ENCODE results near the gene STX7.
"Not testable (repeated sequence)": the region's sequence is repeated elsewhere in the genome, so short reads cannot be mapped to it uniquely, and the experiment has no call there.

Gene STX7, protein sequence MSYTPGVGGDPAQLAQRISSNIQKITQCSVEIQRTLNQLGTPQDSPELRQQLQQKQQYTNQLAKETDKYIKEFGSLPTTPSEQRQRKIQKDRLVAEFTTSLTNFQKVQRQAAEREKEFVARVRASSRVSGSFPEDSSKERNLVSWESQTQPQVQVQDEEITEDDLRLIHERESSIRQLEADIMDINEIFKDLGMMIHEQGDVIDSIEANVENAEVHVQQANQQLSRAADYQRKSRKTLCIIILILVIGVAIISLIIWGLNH

DNA sequence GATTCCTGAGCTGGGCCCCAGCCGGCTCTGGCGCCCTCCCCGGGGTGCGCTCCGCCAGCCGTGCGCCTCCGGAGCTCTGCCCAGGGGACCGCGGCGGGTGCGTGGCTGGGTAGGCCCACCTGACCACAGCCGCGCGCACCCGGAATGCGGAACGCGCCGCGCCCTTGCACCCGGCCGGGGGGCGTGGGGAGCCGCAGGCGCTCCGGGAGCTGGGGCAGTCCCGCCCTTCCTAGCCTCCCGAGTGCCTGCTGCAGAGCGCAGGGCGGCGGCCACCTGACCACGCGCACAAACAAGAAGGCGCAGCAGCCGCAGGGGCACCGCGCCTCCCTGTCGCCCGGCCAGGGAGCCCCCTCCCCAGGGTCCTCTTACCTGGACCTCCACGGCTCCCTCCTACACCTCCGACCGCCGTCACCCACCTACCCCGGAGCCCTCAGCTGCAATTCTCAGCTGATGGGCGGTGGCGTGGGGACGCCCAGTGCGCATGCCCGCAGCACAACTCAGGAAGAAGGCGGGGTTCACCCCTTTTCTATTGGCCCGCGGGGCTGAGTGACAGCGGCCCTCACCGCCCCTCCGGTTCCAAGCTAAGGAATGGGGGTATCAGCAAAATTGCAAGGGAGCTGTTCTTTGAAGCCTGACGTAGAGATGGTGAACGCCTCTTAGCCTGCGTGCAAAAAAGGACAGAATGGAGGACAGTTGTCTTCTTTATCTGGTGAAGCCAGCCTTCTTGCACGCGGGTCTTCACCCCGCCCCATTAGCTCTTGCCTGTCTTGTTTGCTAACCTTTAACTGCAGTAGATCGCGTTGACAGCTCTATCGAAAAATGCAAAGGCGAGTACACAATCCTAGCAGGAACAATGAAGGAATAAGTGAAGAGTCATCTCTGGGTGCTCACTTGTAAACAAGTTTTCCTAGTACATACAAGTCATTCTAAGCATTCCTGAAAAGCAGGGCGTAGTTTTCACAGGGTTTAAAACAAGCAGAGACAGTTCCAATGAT is at the start of gene STX7:
TSS of gene STX7 (minus strand) at position 479 of the 995 bp plus-strand sequence. CDS start 9,586 bp downstream, outside the sequence.
- DNase-seq (ENCODE audit: low spot score), result peak; percentile 93

DNA sequence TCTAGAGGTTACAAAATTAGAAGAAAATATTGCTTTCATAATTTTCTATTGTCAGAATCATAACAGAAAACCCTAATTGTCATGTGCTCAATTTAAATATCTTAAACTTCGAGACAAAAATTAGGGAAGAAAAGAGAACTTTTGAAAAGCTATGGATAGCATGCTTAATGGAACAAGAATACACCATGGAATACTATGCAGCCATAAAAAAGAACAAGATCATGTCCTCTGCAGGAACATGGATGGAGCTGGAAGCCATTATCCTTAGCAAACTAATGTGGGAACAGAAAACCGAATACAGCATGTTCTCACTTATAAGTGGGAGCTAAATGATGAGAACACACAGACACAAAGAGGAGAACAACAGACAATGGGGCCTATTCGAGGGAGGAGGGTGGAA is 47.2 kb upstream of the STX7 start:
- not testable (repeated sequence) for DNase-seq (ENCODE audit: low spot score)

DNA sequence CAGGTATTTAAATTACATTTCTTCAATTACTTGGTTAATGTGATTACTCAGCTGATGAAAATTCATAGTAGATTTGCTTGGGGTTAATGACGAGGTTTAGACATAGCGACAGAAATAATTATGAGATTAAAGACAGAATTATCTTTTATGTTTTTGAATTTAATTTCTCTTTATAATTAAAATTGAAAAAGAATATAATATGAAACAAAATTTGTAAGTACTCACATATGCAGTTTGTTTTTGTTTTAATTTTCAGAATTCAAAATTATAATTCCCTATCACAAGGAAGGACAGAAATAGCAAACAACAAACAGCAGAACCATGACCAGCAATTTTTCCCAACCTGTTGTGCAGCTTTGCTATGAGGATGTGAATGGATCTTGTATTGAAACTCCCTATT is 39.5 kb upstream of the STX7 start, which contains the start of gene TAAR8:
TSS of gene TAAR8 (plus strand) at position 301 of the 400 bp plus-strand sequence. CDS start at position 322, 21 bp downstream.
- DNase-seq (ENCODE audit: low spot score), result no peak

DNA sequence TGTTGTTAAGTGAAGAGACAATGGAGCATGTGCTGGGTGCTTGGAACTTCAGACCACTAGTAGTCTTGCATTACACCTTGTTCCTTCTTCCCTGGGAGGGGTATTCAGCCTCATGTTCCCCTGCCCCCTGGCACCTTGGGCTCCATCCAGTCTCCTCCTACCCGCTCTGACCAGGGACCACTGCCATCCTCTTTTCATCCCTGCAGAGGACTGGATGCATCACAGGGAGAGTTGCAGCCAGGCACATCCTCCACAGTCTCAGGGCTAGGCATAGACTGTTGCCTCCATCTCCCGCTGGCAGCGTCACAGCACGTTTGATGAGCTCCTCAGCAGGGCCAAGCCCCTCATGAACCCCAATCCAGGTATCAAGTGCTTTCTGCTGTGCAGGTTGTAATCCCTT is 38.3 kb upstream of the STX7 start:
- DNase-seq (ENCODE audit: low spot score), result no peak

DNA sequence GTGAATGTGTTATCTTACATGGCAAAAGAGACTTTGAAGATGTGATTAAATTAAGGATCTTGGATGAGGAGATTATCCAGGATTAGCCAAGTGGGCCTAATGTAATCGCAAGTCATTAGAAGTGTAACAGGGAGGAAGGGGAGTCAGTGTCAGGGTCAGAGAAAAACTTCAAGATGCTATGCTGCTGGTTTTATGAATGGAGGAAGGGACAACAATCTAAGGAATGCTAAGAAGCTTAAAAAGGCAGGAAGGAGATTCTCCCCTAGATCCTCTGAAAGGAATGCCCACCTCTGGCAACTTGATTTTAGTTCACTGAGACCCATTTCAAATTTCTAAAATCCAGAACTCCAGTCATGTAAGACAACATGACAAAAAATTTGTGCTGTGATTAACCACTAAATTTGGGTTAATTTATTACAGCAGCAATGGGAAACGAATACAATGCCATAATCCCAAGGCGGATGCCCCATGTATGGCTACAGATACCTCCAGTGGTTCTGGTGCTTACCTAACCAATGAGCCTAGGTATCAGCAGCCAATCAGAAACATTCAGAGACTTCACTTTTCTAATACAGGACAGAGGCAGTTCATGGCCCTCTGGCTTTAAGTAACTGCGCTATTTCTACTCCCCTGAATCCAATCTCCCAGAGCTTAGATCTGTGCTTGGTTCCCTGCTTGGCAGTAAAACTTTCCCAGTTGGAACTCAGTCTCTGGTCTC is 36.0 kb upstream of the STX7 start:
- no peak for DNase-seq (ENCODE audit: low spot score)

DNA sequence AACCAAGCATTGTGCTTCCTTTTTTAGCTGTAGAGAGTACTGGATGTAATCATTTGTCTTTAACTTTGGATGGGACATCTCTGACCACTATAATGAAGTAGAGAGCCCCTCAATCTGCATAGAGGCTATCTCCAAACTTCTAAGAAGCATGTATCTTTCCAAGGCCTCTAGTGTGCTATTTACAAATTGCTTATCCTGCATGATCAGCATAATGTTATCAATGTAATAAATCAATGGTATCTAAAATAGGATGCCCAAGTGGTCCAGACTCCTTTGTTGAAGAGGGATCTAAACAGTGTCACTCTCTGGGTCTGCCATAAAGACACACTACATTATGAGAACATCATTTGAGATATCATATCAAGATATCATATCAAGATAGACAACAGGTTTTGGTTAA is 31.9 kb upstream of the STX7 start:
- DNase-seq (ENCODE audit: low spot score), result no peak

DNA sequence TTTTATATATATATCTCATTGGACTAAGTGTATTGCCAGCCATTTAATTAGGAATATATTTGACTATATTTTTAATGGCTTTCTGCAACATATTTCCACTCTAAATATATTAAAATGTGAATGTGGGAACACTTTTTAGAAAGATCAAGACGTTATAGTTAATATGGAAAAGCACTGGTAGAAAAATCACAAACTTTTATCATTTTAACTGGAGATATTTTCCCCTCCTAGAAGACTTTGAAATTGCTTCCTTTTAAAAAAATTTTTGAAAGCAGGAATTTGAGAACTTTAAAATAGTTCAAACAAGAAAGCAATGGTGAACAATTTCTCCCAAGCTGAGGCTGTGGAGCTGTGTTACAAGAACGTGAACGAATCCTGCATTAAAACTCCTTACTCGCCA is 25.1 kb upstream of the STX7 start, which contains the start of gene TAAR9:
TSS of gene TAAR9 (plus strand) at position 301 of the 400 bp plus-strand sequence. CDS start at position 314, 13 bp downstream.
- no peak for DNase-seq (ENCODE audit: low spot score)

DNA sequence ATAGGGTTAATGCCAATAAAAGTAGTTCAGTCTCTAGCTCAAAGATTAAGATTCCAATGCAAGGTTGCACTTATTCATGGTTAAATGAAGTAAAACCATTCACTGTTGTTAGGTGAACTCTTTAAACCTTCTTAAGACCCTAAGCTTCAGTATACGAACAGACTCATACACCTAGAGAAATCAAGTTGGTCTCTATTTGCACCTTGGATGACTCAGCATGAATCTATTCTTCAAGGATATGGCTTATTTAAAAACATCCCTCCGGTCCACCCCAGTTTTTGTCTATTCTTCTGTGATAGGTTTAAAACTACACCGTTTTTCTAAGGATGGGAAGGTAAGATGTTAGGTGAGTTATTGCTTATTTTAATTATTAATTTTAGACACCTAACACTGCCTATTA is 24.2 kb upstream of the STX7 start:
- DNase-seq (ENCODE audit: low spot score), result no peak

DNA sequence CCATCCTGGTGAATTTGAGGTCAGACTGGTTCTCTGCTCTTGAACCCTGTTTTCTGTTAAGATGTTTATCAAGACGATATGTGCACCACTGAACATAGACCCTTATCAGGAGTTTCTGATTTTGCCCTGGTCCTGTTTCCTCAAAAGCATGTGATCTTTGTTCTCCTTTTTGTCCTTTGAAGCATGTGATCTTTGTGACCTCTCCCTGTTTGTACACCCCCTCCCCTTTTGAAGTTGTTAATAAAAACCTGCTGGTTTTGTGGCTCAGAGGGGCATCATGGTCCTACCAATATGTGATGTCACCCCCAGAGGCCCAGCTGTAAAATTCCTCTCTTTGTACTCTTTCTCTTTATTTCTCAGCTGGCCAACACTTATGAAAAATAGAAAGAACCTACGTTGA is 21.6 kb upstream of the STX7 start:
- DNase-seq (ENCODE audit: low spot score), result not testable (repeated sequence)

DNA sequence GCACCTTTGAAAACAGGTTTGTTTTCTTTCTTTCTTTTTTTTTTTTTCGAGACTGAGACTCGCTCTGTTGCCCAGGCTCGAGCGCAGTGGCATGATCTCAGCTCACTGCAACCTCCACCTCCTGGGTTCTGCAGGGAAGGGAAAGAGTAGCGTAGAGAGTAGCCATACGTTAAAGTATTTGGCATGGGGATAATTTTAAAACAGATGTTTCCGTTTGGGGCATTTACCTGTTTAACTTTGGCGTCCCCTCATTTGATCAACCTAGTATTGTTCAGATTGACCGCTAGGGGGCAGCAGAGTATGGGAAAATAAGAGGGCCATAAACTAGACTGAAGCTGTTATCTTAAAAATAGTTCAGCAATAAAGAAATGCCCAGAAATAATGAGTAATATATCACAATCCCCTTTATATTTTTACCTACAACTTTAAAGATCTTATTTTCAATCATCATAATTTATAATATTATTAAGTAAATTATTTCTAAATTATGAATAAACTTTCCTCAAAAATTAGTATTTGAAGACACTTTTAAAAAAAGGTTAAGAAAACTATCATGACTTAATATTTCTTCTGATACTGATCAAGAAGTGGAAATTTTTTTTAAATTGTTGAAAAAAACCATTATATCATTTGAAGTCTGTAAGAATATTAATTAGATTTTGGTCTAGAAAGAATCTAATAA is 17.5 kb upstream of the STX7 start:
- DNase-seq (ENCODE audit: low spot score), result peak; percentile 32

DNA sequence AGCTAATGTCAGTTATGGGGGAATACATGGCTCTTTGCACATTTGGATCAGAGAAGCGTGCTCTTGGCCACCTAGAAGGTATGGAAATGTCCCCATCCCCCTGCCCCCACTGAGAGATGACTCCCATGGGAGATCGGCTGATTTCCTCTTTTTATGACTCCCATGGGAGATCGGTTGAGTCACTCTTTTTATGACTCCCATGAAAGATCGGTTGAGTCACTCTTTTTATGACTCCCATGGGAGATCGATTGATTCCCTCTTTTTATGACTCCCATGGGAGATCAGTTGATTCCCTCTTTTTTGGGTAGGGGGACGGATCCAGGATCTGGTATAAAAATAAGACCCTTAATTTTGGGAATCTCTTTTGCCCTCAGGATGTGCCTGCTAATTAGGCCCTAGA is 14.9 kb upstream of the STX7 start:
- no peak for DNase-seq (ENCODE audit: low spot score)

DNA sequence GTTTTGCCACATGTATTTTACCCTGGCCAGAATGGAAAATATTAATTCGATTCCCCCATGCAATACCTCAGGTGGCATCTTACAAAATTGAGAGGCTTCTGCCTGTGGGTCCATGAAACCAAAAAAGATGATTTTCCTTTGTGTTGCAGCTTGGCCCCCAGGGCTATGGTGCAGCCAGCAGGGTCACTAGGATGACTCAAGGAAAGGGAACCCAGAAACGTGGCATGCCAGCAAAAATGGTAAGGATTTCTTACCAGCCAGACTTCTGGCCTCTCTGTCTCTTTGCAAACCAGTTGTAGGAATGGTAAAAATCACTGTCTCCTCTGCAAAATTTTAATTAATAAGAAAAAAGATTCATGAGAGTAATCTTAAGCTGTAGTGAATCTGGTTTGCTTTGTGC is 13.5 kb upstream of the STX7 start:
- no peak for DNase-seq (ENCODE audit: low spot score)

DNA sequence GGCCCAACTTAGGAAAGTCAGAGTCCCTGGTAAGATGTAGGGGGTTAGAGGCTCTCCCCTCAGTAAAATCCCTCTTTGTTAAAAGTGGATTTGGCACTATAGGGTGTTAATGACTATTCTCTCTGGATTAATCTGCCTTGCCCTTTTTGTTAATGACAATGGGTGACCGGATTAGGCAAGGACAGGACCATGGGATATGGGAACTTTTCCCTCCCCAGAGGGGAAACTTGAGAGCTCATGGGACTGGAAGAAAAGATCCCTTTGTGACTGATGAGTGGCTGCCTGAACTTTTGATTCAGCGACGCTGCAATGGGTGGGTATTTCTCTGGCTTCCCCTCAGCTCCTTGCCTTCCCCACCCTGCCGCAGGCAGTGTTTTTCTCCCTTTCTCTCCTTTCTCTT is 12.9 kb upstream of the STX7 start:
- DNase-seq (ENCODE audit: low spot score), result no peak

DNA sequence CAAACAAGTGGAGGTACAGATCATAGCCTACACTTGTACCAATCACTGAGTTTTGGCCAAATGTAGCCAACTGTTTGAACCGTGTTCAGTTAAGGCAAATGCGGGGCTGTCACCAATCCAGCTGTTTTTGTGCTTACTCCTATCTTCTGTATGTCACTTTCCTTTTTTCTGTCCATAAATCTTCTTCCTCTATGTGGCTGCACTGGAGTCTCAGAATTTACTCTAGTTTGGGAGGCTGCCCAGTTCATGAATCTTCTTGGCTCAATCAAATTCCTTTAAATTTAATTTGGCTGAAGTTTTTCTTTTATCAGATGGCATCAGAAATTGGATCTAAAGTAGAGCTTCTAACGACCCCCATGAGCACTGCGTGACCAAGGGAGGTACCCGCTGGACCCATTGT is 11.7 kb upstream of the STX7 start:
- no peak for DNase-seq (ENCODE audit: low spot score)

DNA sequence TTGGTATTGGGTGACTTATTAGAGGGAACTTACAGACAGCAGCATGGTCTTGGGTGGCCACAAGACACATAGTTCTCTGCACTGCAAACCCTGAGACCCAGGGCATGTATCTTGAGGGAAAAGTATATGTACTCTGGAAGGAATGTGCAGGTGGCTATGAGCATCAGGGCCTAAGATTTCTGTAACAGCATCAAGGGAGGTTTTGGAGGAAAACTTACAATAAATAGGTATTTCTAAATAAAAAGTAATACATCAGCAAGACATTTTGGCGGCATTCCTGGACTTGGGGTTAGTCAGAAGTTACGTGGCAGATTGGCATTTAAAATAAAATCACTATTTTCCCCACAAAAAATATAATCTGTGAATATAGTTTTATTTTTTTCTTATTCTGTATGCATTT is 8.0 kb upstream of the STX7 start:
- no peak for DNase-seq (ENCODE audit: low spot score)

DNA sequence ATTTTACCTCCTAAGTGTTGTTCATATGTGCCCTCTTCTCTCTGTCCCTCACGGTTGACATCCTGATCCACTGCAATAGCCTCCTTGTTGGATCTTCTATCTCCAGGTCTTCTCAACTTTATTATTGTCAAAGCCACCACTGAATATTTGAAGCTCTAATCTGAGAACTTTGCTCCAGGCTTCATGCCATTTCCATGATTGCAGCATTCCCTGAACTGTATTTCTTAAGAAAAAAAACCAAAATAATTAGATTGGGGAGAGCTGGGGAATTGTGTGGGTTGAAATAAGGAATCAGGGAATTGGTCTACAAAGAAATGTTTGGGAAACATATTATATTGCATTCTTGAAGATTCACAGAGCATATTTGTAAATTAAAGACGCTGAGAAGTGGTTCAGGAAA is 2.5 kb upstream of the STX7 start:
- no peak for DNase-seq (ENCODE audit: low spot score)

DNA sequence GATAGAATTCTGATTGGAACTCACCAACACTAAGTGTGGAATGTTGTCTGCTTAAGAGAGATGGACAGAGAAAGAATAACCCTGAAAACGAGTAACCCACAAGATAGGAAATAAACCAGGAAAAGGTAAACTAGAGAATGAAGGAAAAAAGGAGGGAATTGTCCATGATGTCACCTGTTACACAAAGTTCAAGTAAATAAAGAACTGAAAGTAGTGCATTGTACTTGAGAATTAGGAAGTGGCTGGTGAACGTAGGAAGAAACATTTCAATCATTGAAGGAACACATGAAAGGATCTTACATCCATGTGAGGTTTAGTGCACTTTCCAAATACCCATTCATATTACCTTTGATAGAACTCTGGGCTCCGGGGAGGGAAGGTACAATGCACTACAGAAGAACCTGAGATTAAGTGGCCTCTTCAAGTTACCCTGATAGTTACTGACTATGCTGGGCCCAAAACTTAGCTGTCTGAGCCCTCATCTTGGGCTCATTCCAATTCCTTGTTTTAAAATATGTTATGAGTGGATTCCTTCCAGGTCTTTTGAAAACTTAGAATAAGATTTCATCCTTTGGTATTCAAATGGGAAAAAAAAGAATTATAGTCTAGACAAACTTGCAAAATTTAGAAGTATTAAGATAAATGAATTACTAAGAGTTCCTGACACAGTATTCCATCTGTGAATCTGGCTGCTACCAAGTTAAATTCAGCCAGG is 1.1 kb upstream of the STX7 start:
- DNase-seq (ENCODE audit: low spot score), result no peak

DNA sequence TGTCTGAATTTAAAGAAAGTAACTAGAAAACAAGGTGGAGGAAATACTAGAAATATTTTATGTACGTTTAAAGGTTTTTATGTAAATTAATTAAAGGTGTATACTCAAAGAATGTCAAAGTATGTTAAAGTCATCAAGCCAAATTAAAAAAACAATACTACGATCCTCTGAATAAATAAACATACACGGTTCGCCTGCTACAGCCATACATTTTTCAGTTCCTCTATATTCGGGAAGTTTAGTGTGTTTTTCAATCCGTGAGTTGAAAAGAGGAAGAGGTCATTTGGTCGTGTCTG is 626 bp downstream of the STX7 start:
- no peak for DNase-seq (ENCODE audit: low spot score)

DNA sequence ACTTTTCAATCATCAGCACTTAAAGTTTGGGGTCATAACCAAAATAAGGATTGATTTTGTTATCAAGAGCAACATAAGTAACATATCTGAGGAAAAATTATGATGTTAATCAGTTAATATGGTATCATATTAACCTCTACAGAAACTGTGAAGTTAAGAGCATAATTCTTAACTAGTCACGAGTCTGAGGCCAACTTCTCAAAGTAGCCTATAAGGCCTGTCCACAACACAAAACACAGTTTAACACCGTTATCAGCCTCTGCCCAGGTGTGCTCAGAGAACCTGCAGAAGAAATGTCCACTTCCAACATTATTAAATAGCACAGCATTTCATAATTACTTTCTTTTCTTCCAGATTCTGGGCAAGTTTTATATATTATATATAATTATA is 1.1 kb downstream of the STX7 start:
- DNase-seq (ENCODE audit: low spot score), result no peak

DNA sequence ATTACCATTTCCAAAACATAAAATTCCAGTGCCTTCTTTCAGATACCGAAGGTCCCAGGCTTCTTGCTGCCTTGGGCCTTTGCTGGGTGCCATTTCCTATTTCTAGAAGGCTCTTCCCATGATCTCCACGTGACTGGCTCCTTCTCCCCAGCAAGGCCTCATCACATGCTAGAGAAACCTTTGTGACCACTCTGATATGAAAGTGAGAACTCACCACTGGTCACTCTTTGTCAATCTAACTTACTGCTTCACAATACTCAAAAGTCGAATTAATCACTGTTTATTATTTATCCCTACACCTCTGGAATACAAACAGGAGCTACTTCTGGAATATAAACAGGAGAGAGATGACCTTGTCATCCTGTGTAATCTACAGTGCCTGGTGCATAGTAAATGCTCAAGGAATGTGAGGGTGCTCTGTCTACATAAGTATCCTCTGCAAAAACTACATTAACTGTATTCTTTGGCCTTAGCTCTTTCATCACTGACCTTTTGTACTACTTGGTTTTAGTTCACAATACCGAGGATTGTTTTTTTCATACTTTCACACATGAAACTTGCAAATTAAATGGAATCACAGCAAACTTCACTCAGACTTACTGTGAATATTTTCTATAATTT is 1.6 kb downstream of the STX7 start:
- no peak for DNase-seq (ENCODE audit: low spot score)
